ENCODE results near the gene NR1H4. TPM values are rescaled to one million over a fixed set of nuclear protein-coding genes. Genes with fewer than 3 reads are reported as not detected.

The NR1H4 gene
- total RNA-seq, 1 donor from 2014 or later = not detected

- TF ChIP-seq CTCF (IDR thresholded peaks at IDR 0.05) = no peak
- DNase-seq (ENCODE audit: extremely low spot score, unreplicated experiment) = no peak
- Mint-ChIP-seq H3K27ac (ENCODE audit: unreplicated experiment) (no peak overlapping the region), H3K4me1 (ENCODE audit: unreplicated experiment) (no peaks in the 10 kb centered on the region), H3K36me3 (ENCODE audit: unreplicated experiment) (no peaks in the 10 kb centered on the region), H3K4me3 (ENCODE audit: unreplicated experiment) (no peak overlapping the region), H3K27me3 (ENCODE audit: unreplicated experiment) (peaks cover 11% of the 10 kb centered on the region), H3K9me3 (ENCODE audit: unreplicated experiment) (no peaks in the 10 kb centered on the region)
Measured at GRCh38 chr12:100529756-100530350, 56.2 kb downstream of the NR1H4 start.

- no peak overlapping the region for H3K4me3 Mint-ChIP-seq (ENCODE audit: unreplicated experiment)
- H3K27ac Mint-ChIP-seq (ENCODE audit: unreplicated experiment) = no peak overlapping the region
- peaks cover 11% of the 10 kb centered on the region for H3K27me3 Mint-ChIP-seq (ENCODE audit: unreplicated experiment)
- no peaks in the 10 kb centered on the region for H3K36me3 Mint-ChIP-seq (ENCODE audit: unreplicated experiment)
- no peaks in the 10 kb centered on the region for H3K9me3 Mint-ChIP-seq (ENCODE audit: unreplicated experiment)
- no peaks in the 10 kb centered on the region for H3K4me1 Mint-ChIP-seq (ENCODE audit: unreplicated experiment)
- DNase-seq (ENCODE audit: extremely low spot score, unreplicated experiment) = no peak
- no peak for TF ChIP-seq CTCF (IDR thresholded peaks at IDR 0.05)
Measured at GRCh38 chr12:100533376-100533775, 59.7 kb downstream of the NR1H4 start.

GRCh38 chr12:100534625-100535227, 61.1 kb downstream of the NR1H4 start:
- Mint-ChIP-seq H3K36me3 (ENCODE audit: unreplicated experiment) (no peaks in the 10 kb centered on the region), H3K27ac (ENCODE audit: unreplicated experiment) (no peak overlapping the region), H3K27me3 (ENCODE audit: unreplicated experiment) (peaks cover 8% of the 10 kb centered on the region), H3K4me3 (ENCODE audit: unreplicated experiment) (no peak overlapping the region), H3K4me1 (ENCODE audit: unreplicated experiment) (no peaks in the 10 kb centered on the region), H3K9me3 (ENCODE audit: unreplicated experiment) (no peaks in the 10 kb centered on the region)
- TF ChIP-seq CTCF (IDR thresholded peaks at IDR 0.05) = no peak
- DNase-seq (ENCODE audit: extremely low spot score, unreplicated experiment) = no peak

- Mint-ChIP-seq H3K9me3 (ENCODE audit: unreplicated experiment) (no peaks in the 10 kb centered on the region), H3K27ac (ENCODE audit: unreplicated experiment) (no peak overlapping the region), H3K4me1 (ENCODE audit: unreplicated experiment) (no peaks in the 10 kb centered on the region), H3K27me3 (ENCODE audit: unreplicated experiment) (peaks cover 13% of the 10 kb centered on the region), H3K36me3 (ENCODE audit: unreplicated experiment) (no peaks in the 10 kb centered on the region), H3K4me3 (ENCODE audit: unreplicated experiment) (no peak overlapping the region)
- no peak for DNase-seq (ENCODE audit: extremely low spot score, unreplicated experiment)
- TF ChIP-seq CTCF (IDR thresholded peaks at IDR 0.05) = no peak
Measured at GRCh38 chr12:100539202-100539601, 65.5 kb downstream of the NR1H4 start.

- H3K27ac Mint-ChIP-seq (ENCODE audit: unreplicated experiment) = no peak overlapping the region
- H3K36me3 Mint-ChIP-seq (ENCODE audit: unreplicated experiment) = no peaks in the 10 kb centered on the region
- no peak overlapping the region for H3K4me3 Mint-ChIP-seq (ENCODE audit: unreplicated experiment)
- DNase-seq (ENCODE audit: extremely low spot score, unreplicated experiment) = no peak
- H3K27me3 Mint-ChIP-seq (ENCODE audit: unreplicated experiment) = peaks cover 24% of the 10 kb centered on the region
- H3K9me3 Mint-ChIP-seq (ENCODE audit: unreplicated experiment) = no peaks in the 10 kb centered on the region
- H3K4me1 Mint-ChIP-seq (ENCODE audit: unreplicated experiment) = no peaks in the 10 kb centered on the region
- TF ChIP-seq CTCF (IDR thresholded peaks at IDR 0.05) = no peak
Measured at GRCh38 chr12:100544165-100544564, 70.5 kb downstream of the NR1H4 start.

Data from osteocyte (in vitro differentiated cells).